K562 (cell line): ENCODE measurements around the gene RFNG. TPM values are rescaled to one million over a fixed set of nuclear protein-coding genes. Genes with fewer than 3 reads are reported as not detected.
A peak's percentile ranks its signal among the peaks of the same experiment; 100 is the strongest.

Experiments
- ARID1B ChIP-seq: fragments of 450-650 bp; IDR thresholded peaks from 2 replicates; pipeline ENCODE4 v1.6.1; 2016; ENCODE audit warnings: antibody characterized with exemption, mild to moderate bottlenecking, inconsistent platforms
- CBFB ChIP-seq: sonication (generic); formaldehyde crosslinking; IDR thresholded peaks from 2 replicates; pipeline ENCODE4 v1.4.0; 2020; ENCODE audit warnings: mild to moderate bottlenecking, missing genetic modification reagents
- CHD4 ChIP-seq: fragments of 200-600 bp; sonication (generic); IDR thresholded peaks from 3 replicates; pipeline ENCODE4 v1.6.1; 2012; ENCODE audit warnings: low read depth, mild to moderate bottlenecking, mixed read lengths, low read length, inconsistent platforms; ENCODE audit not compliant: insufficient read depth, insufficient replicate concordance, poor library complexity, severe bottlenecking
- CXXC5 ChIP-seq: fragments of 250-450 bp; sonication (Bioruptor Pico); IDR thresholded peaks from 2 replicates; pipeline ENCODE4 v1.8.0; 2022; ENCODE audit warnings: inconsistent platforms, mild to moderate bottlenecking, moderate library complexity
- FOXJ2 ChIP-seq: fragments of 200-800 bp; sonication (Bioruptor generic); IDR thresholded peaks from 2 replicates; pipeline ENCODE4 v1.6.1; 2016; ENCODE audit warnings: missing genetic modification characterization, missing compliant biosample characterization
- FOXK1 ChIP-seq: sonication (generic); formaldehyde crosslinking; IDR thresholded peaks from 2 replicates; pipeline ENCODE4 v1.8.0; 2022; ENCODE audit warnings: missing genetic modification reagents, mild to moderate bottlenecking, borderline replicate concordance
- GATA2 ChIP-seq: sonication (generic); formaldehyde crosslinking; IDR thresholded peaks from 2 replicates; pipeline ENCODE4 v1.4.0; 2020; ENCODE audit warnings: mild to moderate bottlenecking, missing genetic modification reagents
- HNRNPLL ChIP-seq: fragments of 200-400 bp; formaldehyde crosslinking; IDR thresholded peaks from 2 replicates; pipeline ENCODE4 v1.6.1; 2017; ENCODE audit warnings: low read length, low read depth, mild to moderate bottlenecking; ENCODE audit not compliant: poor library complexity, severe bottlenecking
- KAT7 ChIP-seq: sonication (generic); formaldehyde crosslinking; IDR thresholded peaks from 2 replicates; pipeline ENCODE4 v1.8.0; 2022; ENCODE audit warnings: missing genetic modification reagents, mild to moderate bottlenecking, borderline replicate concordance
- LEF1 ChIP-seq: fragments of 450-650 bp; IDR thresholded peaks from 2 replicates; pipeline ENCODE4 v1.6.1; 2016; ENCODE audit warnings: mild to moderate bottlenecking
- MEF2A ChIP-seq: IDR thresholded peaks from 2 replicates; pipeline ENCODE4 v1.6.1; 2011; ENCODE audit warnings: low read depth, mild to moderate bottlenecking, low read length, moderate library complexity; ENCODE audit not compliant: control insufficient read depth
- NFE2 ChIP-seq: IDR thresholded peaks from 2 replicates; pipeline ENCODE4 v1.6.1; 2014; ENCODE audit warnings: antibody characterized with exemption, low read depth
- NFRKB ChIP-seq: fragments of 450-650 bp; IDR thresholded peaks from 2 replicates; pipeline ENCODE4 v1.6.1; 2016; ENCODE audit warnings: low read depth
- POLR2AphosphoS5 ChIP-seq: IDR thresholded peaks from 2 replicates; pipeline ENCODE4 v1.6.1; 2011; ENCODE audit warnings: mild to moderate bottlenecking, low read depth, low read length, moderate library complexity; ENCODE audit not compliant: control insufficient read depth, insufficient read depth
- SIN3A ChIP-seq, 2 experiments: fragments of 150-350 bp in 1 of 2; IDR thresholded peaks; 2 replicates each; pipeline ENCODE4 v1.6.1; 2011 to 2016; ENCODE audit warnings: borderline replicate concordance in 2 of 2, low read depth in 2 of 2, low read length in 2 of 2, mild to moderate bottlenecking in 2 of 2, moderate library complexity in 2 of 2; ENCODE audit not compliant: control insufficient read depth in 1 of 2
- TAL1 ChIP-seq: fragments of 450-650 bp; IDR thresholded peaks from 2 replicates; pipeline ENCODE4 v1.6.1; 2016; ENCODE audit warnings: mild to moderate bottlenecking
- TEAD1 ChIP-seq, 2 experiments: fragments of 450-650 bp in 1 of 2; sonication (generic) in 1 of 2; formaldehyde crosslinking; IDR thresholded peaks; 2 replicates each; pipeline versions ENCODE4 v1.4.0 to v1.8.0; 2020 to 2022; ENCODE audit warnings: mild to moderate bottlenecking in 2 of 2, missing genetic modification reagents in 1 of 2
- USF1 ChIP-seq: sonication (generic); formaldehyde crosslinking; IDR thresholded peaks from 2 replicates; pipeline ENCODE4 v1.9.0; 2022; ENCODE audit warnings: mild to moderate bottlenecking, missing genetic modification reagents
- WHSC1 ChIP-seq: IDR thresholded peaks from one replicate; pipeline ENCODE4 v1.6.1; 2012; ENCODE audit warnings: low read length, control low read depth, inconsistent platforms
- ZNF639 ChIP-seq, 2 experiments: fragments of 200-800 bp in 1 of 2; sonication (Bioruptor generic) in 1 of 2; sonication (generic) in 1 of 2; formaldehyde crosslinking in 1 of 2; IDR thresholded peaks in 1 of 2; conservative IDR thresholded peaks in 1 of 2; 2 replicates each; pipeline versions ENCODE4 v1.5.0 to v1.6.1; 2016 to 2020; ENCODE audit warnings: missing compliant biosample characterization in 1 of 2, missing genetic modification characterization in 1 of 2, missing genetic modification reagents in 1 of 2
- polyA plus RNA-seq, 8 experiments: library from polyadenylated mRNA; depleted of rRNA in 4 of 8; stranded (reverse) in 5 of 8; unstranded in 3 of 8; fragments of >200 nt; fragmentation: Nextera tagmentation in 2 of 8; fragmentation: Illumina TruSeq in 1 of 8; extraction: Ambion mirVana in 2 of 8; extraction: Trizol in 1 of 8; gene quantifications; 2 replicates each; pipeline versions ENCODE4 v1.2.1 to v1.2.3, GENCODE V29; 2011 to 2014; ENCODE audit warnings: inconsistent platforms in 1 of 8, missing spikeins in 1 of 8
- total RNA-seq, 7 experiments: library from RNA; depleted of rRNA in 6 of 7; stranded (reverse); fragments of >200 nt in 6 of 7; fragmentation: Illumina TruSeq in 2 of 7; extraction: Trizol in 2 of 7; gene quantifications; 2 replicates each; pipeline versions ENCODE4 v1.2.1 to v1.2.3, GENCODE V29; 2011 to 2021; ENCODE audit warnings: low replicate concordance in 1 of 7
- TF ChIP-seq, protein P1 (sequence below), 2 experiments: fragments of 450-650 bp; conservative IDR thresholded peaks; 2 replicates each; pipeline ENCODE4 v1.6.1; 2017; ENCODE audit warnings: mild to moderate bottlenecking in 2 of 2, moderate library complexity in 2 of 2
- TF ChIP-seq, protein P2 (sequence below), 2 experiments: IDR thresholded peaks; 2 replicates each; pipeline ENCODE4 v1.6.1; 2011; ENCODE audit warnings: borderline replicate concordance in 1 of 2, control low read depth in 1 of 2, low read depth in 1 of 2, low read length in 1 of 2, mild to moderate bottlenecking in 1 of 2, mixed read lengths in 1 of 2, moderate library complexity in 1 of 2; ENCODE audit not compliant: insufficient read depth in 1 of 2, insufficient read length in 1 of 2, poor library complexity in 1 of 2, severe bottlenecking in 1 of 2; ENCODE audit errors: extremely low read depth in 1 of 2

Gene RFNG
- total and polyA plus RNA-seq, 9 of the 15 experiments (the other 6 are each of a cell fraction or from before 2014, with no cell fraction given), result 0.32 to 32.8 (median 9.5) TPM

DNA sequence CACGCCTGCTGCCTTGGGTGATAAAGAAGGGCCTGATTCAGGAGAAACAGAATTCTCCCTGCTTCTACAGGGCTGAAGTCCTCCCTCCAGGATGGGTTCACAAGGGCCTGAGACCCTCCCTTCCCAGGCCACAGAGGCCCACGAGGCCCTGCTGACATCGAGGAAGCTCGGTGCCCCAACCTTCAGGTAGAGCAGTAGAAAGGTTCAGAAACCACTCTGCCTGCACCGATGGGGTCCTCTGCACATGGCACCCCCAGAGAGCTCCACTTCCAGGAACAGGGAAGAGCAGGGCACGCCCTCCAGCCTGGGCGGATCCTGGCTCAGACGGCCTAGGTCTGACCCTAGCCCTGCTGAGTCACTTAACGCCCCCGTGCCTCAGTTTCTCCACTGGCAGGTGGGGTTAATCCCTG lies 29.7 kb downstream of the RFNG start (continued):
- TF ChIP-seq FOXK1, result no peak
- TF ChIP-seq POLR2AphosphoS5, result peak; percentile 37; the same call in 1 of the 2 replicates
- no peak for TF ChIP-seq NFRKB
- TF ChIP-seq WHSC1, result no peak
- TF ChIP-seq FOXJ2 (tag), result no peak
- peak; percentile 22; the same call in 1 of the 2 replicates for TF ChIP-seq CXXC5 (CRISPR knock-in tag)
- peak; percentile 58; the same call in 1 of the 2 replicates for TF ChIP-seq KAT7 (CRISPR knock-in tag)
- TF ChIP-seq TEAD1 (CRISPR knock-in tag; IDR thresholded peaks at IDR 0.05), result peak in 1 of 2 experiments; percentile 51; a peak in 1 of 4 replicates
- peak; percentile 32; the same call in 1 of the 2 replicates for TF ChIP-seq TAL1
- TF ChIP-seq, protein P1, sequence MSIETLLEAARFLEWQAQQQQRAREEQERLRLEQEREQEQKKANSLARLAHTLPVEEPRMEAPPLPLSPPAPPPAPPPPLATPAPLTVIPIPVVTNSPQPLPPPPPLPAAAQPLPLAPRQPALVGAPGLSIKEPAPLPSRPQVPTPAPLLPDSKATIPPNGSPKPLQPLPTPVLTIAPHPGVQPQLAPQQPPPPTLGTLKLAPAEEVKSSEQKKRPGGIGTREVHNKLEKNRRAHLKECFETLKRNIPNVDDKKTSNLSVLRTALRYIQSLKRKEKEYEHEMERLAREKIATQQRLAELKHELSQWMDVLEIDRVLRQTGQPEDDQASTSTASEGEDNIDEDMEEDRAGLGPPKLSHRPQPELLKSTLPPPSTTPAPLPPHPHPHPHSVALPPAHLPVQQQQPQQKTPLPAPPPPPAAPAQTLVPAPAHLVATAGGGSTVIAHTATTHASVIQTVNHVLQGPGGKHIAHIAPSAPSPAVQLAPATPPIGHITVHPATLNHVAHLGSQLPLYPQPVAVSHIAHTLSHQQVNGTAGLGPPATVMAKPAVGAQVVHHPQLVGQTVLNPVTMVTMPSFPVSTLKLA (conservative IDR thresholded peaks at IDR 0.05), result peak in 1 of 2 experiments; percentile 37; a peak in 2 of 4 replicates
- 0 out of 4 replicates have a peak, but pooled peaks of 1 of the 2 experiments have one; percentile 42 for TF ChIP-seq ZNF639 (CRISPR knock-in tag; conservative IDR thresholded peaks at IDR 0.05 in 1 of 2, IDR thresholded peaks at IDR 0.05 in 1 of 2)
- TF ChIP-seq NFE2, result peak; percentile 55; the same call in 1 of the 2 replicates
- TF ChIP-seq LEF1, result 0 out of 2 replicates have a peak, but pooled peaks have one; percentile 14
- TF ChIP-seq, protein P2, sequence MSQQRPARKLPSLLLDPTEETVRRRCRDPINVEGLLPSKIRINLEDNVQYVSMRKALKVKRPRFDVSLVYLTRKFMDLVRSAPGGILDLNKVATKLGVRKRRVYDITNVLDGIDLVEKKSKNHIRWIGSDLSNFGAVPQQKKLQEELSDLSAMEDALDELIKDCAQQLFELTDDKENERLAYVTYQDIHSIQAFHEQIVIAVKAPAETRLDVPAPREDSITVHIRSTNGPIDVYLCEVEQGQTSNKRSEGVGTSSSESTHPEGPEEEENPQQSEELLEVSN (IDR thresholded peaks at IDR 0.05; ENCODE audit: borderline replicate concordance in 1 of 2, extremely low read depth in 1 of 2, insufficient read depth in 1 of 2, insufficient read length in 1 of 2, low read depth in 1 of 2, low read length in 1 of 2, poor library complexity in 1 of 2, severe bottlenecking in 1 of 2), result peak in 1 of 2 experiments; percentile 20
- peak in 1 of 2 experiments; percentile 36; a peak in 1 of 4 replicates for TF ChIP-seq SIN3A (IDR thresholded peaks at IDR 0.05; ENCODE audit: borderline replicate concordance in 2 of 2, control insufficient read depth in 1 of 2, low read depth in 2 of 2, low read length in 2 of 2)
- TF ChIP-seq CBFB (CRISPR knock-in tag), result no peak
- no peak for TF ChIP-seq MEF2A
- TF ChIP-seq ARID1B, result 0 out of 2 replicates have a peak, but pooled peaks have one; percentile 56
- 0 out of 2 replicates have a peak, but pooled peaks have one; percentile 3 for TF ChIP-seq USF1 (CRISPR knock-in tag)
- 0 out of 2 replicates have a peak, but pooled peaks have one; percentile 12 for TF ChIP-seq GATA2 (CRISPR knock-in tag)
- no peak for TF ChIP-seq HNRNPLL
- TF ChIP-seq CHD4, result peak; percentile 30
